DOHH2 (cell line): Measurements from ENCODE around the gene PSMB2.

Experiments
- H3F3A ChIP-seq: fragments of 200-600 bp; sonication (generic), shearing (Covaris generic); 2 replicates; pipeline ENCODE4 v1.6.0; 2016; ENCODE audit warnings: antibody characterized with exemption, mild to moderate bottlenecking; ENCODE audit not compliant: control insufficient read depth, insufficient read depth
- H3K27ac ChIP-seq: fragments of 200-600 bp; sonication (generic); 2 replicates; pipeline ENCODE4 v1.5.1; 2014; ENCODE audit warnings: low read depth, mild to moderate bottlenecking, low read length, moderate library complexity
- H3K27me3 ChIP-seq: fragments of 200-600 bp; sonication (generic); 2 replicates; pipeline ENCODE4 v1.6.1; 2014; ENCODE audit warnings: mild to moderate bottlenecking, low read length, mixed read lengths; ENCODE audit not compliant: control insufficient read depth
- H3K36me3 ChIP-seq: fragments of 200-600 bp; sonication (generic); 2 replicates; pipeline ENCODE4 v1.6.1; 2014; ENCODE audit warnings: mild to moderate bottlenecking, low read length, moderate library complexity, mixed read lengths; ENCODE audit not compliant: control insufficient read depth
- H3K4me1 ChIP-seq: fragments of 200-600 bp; sonication (generic); 2 replicates; pipeline ENCODE4 v1.6.1; 2014; ENCODE audit warnings: mild to moderate bottlenecking, low read length, mixed read lengths; ENCODE audit not compliant: control insufficient read depth
- H3K4me2 ChIP-seq: fragments of 200-600 bp; sonication (generic); 2 replicates; pipeline ENCODE4 v1.6.0; 2014; ENCODE audit warnings: mild to moderate bottlenecking, low read length, moderate library complexity
- H3K4me3 ChIP-seq: fragments of 200-600 bp; sonication (generic); 2 replicates; pipeline ENCODE4 v1.5.1; 2014; ENCODE audit warnings: mild to moderate bottlenecking, low read length, mixed read lengths
- H3K79me2 ChIP-seq: fragments of 200-600 bp; sonication (generic); 2 replicates; pipeline ENCODE4 v1.6.1; 2014; ENCODE audit warnings: mild to moderate bottlenecking, low read length, mixed read lengths; ENCODE audit not compliant: control insufficient read depth
- H3K9me2 ChIP-seq: fragments of 200-600 bp; sonication (generic); replicated peaks from 2 replicates; pipeline ENCODE4 v1.6.1; 2014; ENCODE audit warnings: mild to moderate bottlenecking, low read length, mixed read lengths; ENCODE audit not compliant: control insufficient read depth
- H3K9me3 ChIP-seq: fragments of 200-600 bp; sonication (generic); 2 replicates; pipeline ENCODE4 v1.6.1; 2014; ENCODE audit warnings: antibody characterized with exemption, low read length, mixed read lengths; ENCODE audit not compliant: control insufficient read depth, insufficient read depth
- H4K20me1 ChIP-seq: fragments of 200-600 bp; sonication (generic); 2 replicates; pipeline ENCODE4 v1.6.0; 2014; ENCODE audit warnings: low read depth, mild to moderate bottlenecking, antibody characterized with exemption, low read length, moderate library complexity; ENCODE audit not compliant: control insufficient read depth, insufficient read depth
- CTCF ChIP-seq: fragments of 200-600 bp; sonication (generic); IDR thresholded peaks from one replicate; pipeline ENCODE4 v1.5.1; 2014; ENCODE audit warnings: antibody characterized with exemption, mild to moderate bottlenecking, low read depth, low read length; ENCODE audit not compliant: poor library complexity, severe bottlenecking
- EZH2phosphoT487 ChIP-seq: fragments of 200-600 bp; sonication (generic); IDR thresholded peaks from 2 replicates; pipeline ENCODE4 v1.6.1; 2017; ENCODE audit warnings: borderline replicate concordance, mild to moderate bottlenecking, antibody characterized with exemption, low read length, moderate library complexity, mixed read lengths

Gene PSMB2

GRCh38 chr1:35646043-35646442, 4.7 kb upstream of the PSMB2 start:
- TF ChIP-seq EZH2phosphoT487 (no peak), CTCF (no peak)

GRCh38 chr1:35644204-35644603, 2.9 kb upstream of the PSMB2 start:
- Histone ChIP-seq H3K4me2 (no peak overlapping the region), H3F3A (peaks cover 7% of the 10 kb centered on the region; the same call in 1 of the 2 replicates), H3K27me3 (peaks cover 27% of the 10 kb centered on the region), H3K9me3 (no peaks in the 10 kb centered on the region), H4K20me1 (peaks cover 8% of the 10 kb centered on the region; the same call in 1 of the 2 replicates), H3K9me2 (no peaks in the 10 kb centered on the region), H3K4me1 (peaks cover 15% of the 10 kb centered on the region), H3K27ac (no peak overlapping the region), H3K4me3 (no peak overlapping the region), H3K36me3 (peaks cover 3% of the 10 kb centered on the region; the same call in 1 of the 2 replicates), H3K79me2 (peaks cover 25% of the 10 kb centered on the region)
- no peak for TF ChIP-seq CTCF
- TF ChIP-seq EZH2phosphoT487 = no peak

More at GRCh38 chr1:35646043-35646442, 4.7 kb upstream of the PSMB2 start:
- H3K9me2 ChIP-seq = no peaks in the 10 kb centered on the region
- no peaks in the 10 kb centered on the region for H3K36me3 ChIP-seq
- peaks cover 4% of the 10 kb centered on the region for H3K4me1 ChIP-seq
- no peaks in the 10 kb centered on the region for H4K20me1 ChIP-seq
- no peak overlapping the region for H3K27ac ChIP-seq
- peaks cover 4% of the 10 kb centered on the region; the same call in 1 of the 2 replicates for H3F3A ChIP-seq
- no peaks in the 10 kb centered on the region for H3K9me3 ChIP-seq
- H3K79me2 ChIP-seq = peaks cover 7% of the 10 kb centered on the region
- H3K4me3 ChIP-seq = no peak overlapping the region
- H3K4me2 ChIP-seq = no peak overlapping the region
- peaks cover 32% of the 10 kb centered on the region for H3K27me3 ChIP-seq

GRCh38 chr1:35642471-35642955, 1.2 kb upstream of the PSMB2 start:
- Histone ChIP-seq H3F3A (peaks cover 11% of the 10 kb centered on the region; the same call in 1 of the 2 replicates), H3K9me2 (no peaks in the 10 kb centered on the region), H3K79me2 (peaks cover 42% of the 10 kb centered on the region), H3K36me3 (peaks cover 11% of the 10 kb centered on the region), H3K27ac (no peak overlapping the region), H3K4me1 (peaks cover 29% of the 10 kb centered on the region), H4K20me1 (peaks cover 12% of the 10 kb centered on the region; the same call in 1 of the 2 replicates), H3K9me3 (no peaks in the 10 kb centered on the region), H3K27me3 (peaks cover 27% of the 10 kb centered on the region), H3K4me2 (peak overlapping the region; percentile 92), H3K4me3 (peak overlapping the region; percentile 91)
- TF ChIP-seq EZH2phosphoT487 (no peak), CTCF (no peak)
